OCI-LY3 (cell line): ENCODE data around the gene ROPN1.
"Not testable (repeated sequence)": the region's sequence is repeated elsewhere in the genome, so short reads cannot be mapped to it uniquely, and the experiment has no call there.

ENCODE experiments used
- EZH2phosphoT487 ChIP-seq: fragments of 200-600 bp; shearing (Covaris generic); IDR thresholded peaks from 2 replicates; pipeline ENCODE4 v1.6.1; 2018; ENCODE audit warnings: antibody characterized with exemption, mixed run types, low read depth
- TF ChIP-seq, protein P1 (sequence below): fragments of 200-600, 300-600 bp; sonication (generic); IDR thresholded peaks from 2 replicates; pipeline ENCODE4 v1.5.1; 2014; ENCODE audit warnings: antibody characterized with exemption, low read length, low read depth

DNA sequence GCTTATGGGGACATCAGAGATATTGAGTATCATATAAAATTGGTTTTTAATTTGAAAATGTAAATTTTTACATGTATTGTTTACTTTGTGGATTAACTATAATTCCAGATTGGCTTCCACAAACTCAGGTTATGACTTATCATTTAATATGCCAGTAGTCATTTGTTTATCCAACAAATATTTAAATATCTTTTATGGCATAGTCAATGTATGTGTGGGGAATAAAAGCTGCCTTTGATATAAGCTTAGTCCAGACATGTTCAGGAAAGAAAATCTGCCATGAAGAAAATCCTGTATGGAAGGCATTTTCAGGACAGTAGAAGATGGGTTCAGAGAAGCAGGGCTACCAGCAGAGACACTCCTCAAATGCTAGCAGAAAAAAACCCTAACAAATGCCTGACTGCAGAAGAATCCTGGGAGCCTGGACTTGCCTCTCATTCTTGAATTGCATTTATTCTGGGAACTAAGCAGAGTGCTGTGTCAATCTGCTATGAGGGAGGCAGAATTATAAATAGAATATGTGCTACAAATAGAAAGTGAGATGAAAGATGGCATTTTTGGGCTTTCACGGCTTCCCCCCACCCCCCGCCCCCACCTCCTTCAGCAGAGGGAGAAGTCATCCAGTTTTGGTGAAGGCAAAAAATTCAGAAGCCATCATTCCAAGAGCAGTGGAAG is 10.6 kb upstream of the ROPN1 start:
- TF ChIP-seq, protein P1, sequence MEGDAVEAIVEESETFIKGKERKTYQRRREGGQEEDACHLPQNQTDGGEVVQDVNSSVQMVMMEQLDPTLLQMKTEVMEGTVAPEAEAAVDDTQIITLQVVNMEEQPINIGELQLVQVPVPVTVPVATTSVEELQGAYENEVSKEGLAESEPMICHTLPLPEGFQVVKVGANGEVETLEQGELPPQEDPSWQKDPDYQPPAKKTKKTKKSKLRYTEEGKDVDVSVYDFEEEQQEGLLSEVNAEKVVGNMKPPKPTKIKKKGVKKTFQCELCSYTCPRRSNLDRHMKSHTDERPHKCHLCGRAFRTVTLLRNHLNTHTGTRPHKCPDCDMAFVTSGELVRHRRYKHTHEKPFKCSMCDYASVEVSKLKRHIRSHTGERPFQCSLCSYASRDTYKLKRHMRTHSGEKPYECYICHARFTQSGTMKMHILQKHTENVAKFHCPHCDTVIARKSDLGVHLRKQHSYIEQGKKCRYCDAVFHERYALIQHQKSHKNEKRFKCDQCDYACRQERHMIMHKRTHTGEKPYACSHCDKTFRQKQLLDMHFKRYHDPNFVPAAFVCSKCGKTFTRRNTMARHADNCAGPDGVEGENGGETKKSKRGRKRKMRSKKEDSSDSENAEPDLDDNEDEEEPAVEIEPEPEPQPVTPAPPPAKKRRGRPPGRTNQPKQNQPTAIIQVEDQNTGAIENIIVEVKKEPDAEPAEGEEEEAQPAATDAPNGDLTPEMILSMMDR, result not testable (repeated sequence)
- TF ChIP-seq EZH2phosphoT487, result not testable (repeated sequence)
